Tongue (tissue), 2 donors: ENCODE data around the gene DDX1. TPM values are rescaled to one million over a fixed set of nuclear protein-coding genes. Genes with fewer than 3 reads are reported as not detected.

Experiments
- DNase-seq: peaks from one replicate; pipeline ENCODE4 v3.0.0-alpha.2; 2015
- total RNA-seq: library from RNA; depleted of rRNA; stranded (reverse); fragments of >200 nt; gene quantifications from one replicate; pipeline ENCODE4 v1.2.3, GENCODE V29; 2014

Gene DDX1
- total RNA-seq, 1 donor from 2014 or later, result 106 TPM

- DNase-seq, result no peak
Observed at GRCh38 chr2:15664273-15665066, 72.8 kb downstream of the DDX1 start.

- no peak for DNase-seq
Observed at GRCh38 chr2:15665067-15665942, 73.6 kb downstream of the DDX1 start.

- no peak for DNase-seq
Observed at GRCh38 chr2:15665943-15666460, 74.3 kb downstream of the DDX1 start.

- peak; percentile 44 for DNase-seq
Observed at GRCh38 chr2:15666861-15667808, 75.5 kb downstream of the DDX1 start.

- no peak for DNase-seq
Observed at GRCh38 chr2:15667809-15668556, 76.3 kb downstream of the DDX1 start.

GRCh38 chr2:15668611-15669305, 77.1 kb downstream of the DDX1 start:
- DNase-seq, result peak; percentile 69

- DNase-seq, result no peak
Observed at GRCh38 chr2:15669375-15669910, 77.8 kb downstream of the DDX1 start.

GRCh38 chr2:15670469-15670868, 78.8 kb downstream of the DDX1 start:
- no peak for DNase-seq

GRCh38 chr2:15670981-15671380, 79.3 kb downstream of the DDX1 start:
- no peak for DNase-seq

GRCh38 chr2:15671409-15671808, 79.7 kb downstream of the DDX1 start:
- DNase-seq, result no peak

- no peak for DNase-seq
Observed at GRCh38 chr2:15671842-15672815, 80.5 kb downstream of the DDX1 start.

- DNase-seq, result no peak
Observed at GRCh38 chr2:15672961-15673918, 81.6 kb downstream of the DDX1 start.

GRCh38 chr2:15673919-15674636, 82.4 kb downstream of the DDX1 start:
- peak; percentile 65 for DNase-seq

GRCh38 chr2:15674637-15675455, 83.2 kb downstream of the DDX1 start:
- no peak for DNase-seq

GRCh38 chr2:15675456-15676195, 84.0 kb downstream of the DDX1 start:
- DNase-seq, result no peak
